A673 (cell line): ENCODE results near the gene NAA38.

Experiments used
- EZH2 ChIP-seq: fragments of 200-600 bp; sonication (generic); IDR thresholded peaks from 2 replicates; pipeline ENCODE4 v1.6.1; 2017; ENCODE audit warnings: borderline replicate concordance, low read depth, mild to moderate bottlenecking, mixed read lengths, antibody characterized with exemption, low read length; ENCODE audit not compliant: poor library complexity, severe bottlenecking
- TF ChIP-seq, protein P1 (sequence below): fragments of 300-800, 200-600 bp; sonication (generic); conservative IDR thresholded peaks from 2 replicates; pipeline ENCODE4 v1.5.1; 2017; ENCODE audit warnings: low read depth, mild to moderate bottlenecking, antibody characterized with exemption, low read length, moderate library complexity, mixed read lengths

DNA sequence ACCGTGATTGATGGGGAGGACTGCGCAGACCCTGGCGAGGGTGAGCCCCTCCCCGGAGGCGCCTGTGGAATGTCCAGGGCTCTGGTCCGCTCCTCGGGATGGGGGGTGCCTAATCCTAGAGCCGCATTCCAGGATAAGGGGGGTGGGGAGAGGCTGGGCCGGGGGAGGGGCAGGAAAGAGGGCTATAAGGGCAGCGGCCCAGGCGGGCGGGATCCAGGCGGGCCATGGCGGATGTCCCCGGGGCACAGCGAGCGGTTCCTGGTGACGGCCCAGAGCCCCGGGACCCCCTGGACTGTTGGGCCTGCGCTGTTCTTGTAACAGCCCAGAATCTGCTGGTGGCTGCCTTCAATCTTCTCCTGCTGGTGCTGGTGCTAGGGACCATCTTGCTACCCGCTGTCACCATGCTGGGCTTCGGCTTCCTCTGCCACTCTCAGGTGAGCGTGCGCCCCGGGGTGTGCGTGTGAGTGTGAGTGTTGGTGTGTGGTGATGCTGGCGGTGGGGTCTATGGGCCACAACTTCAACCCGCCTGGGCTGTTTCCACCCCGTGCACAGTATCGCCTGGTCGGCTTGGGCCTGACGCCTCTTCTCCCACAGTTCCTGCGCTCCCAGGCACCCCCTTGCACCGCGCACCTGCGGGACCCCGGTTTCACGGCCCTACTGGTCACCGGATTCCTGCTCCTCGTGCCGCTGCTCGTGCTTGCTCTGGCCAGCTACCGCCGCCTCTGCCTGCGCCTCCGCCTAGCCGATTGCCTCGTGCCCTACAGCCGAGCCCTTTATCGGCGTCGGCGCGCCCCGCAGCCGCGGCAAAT is 2.3 kb downstream of the NAA38 start, which contains the start of gene TMEM88:
- TF ChIP-seq, protein P1, sequence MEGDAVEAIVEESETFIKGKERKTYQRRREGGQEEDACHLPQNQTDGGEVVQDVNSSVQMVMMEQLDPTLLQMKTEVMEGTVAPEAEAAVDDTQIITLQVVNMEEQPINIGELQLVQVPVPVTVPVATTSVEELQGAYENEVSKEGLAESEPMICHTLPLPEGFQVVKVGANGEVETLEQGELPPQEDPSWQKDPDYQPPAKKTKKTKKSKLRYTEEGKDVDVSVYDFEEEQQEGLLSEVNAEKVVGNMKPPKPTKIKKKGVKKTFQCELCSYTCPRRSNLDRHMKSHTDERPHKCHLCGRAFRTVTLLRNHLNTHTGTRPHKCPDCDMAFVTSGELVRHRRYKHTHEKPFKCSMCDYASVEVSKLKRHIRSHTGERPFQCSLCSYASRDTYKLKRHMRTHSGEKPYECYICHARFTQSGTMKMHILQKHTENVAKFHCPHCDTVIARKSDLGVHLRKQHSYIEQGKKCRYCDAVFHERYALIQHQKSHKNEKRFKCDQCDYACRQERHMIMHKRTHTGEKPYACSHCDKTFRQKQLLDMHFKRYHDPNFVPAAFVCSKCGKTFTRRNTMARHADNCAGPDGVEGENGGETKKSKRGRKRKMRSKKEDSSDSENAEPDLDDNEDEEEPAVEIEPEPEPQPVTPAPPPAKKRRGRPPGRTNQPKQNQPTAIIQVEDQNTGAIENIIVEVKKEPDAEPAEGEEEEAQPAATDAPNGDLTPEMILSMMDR, result no peak
- TF ChIP-seq EZH2, result no peak
